Caco-2 (cell line): Measurements from ENCODE around the gene NEDD8. TPM values are rescaled to one million over a fixed set of nuclear protein-coding genes. Genes with fewer than 3 reads are reported as not detected.

ENCODE experiments used
- BruUV-seq: library from RNA; stranded (reverse); fragments of 400-500 nt; replicated peaks from 2 replicates; lab custom pipeline; 2021; lab: Mats Ljungman, UMichigan
- CTCF ChIA-PET: fragments of 300-600 bp; sonication (Branson Sonifier 250); formaldehyde crosslinking; loops from one replicate; lab custom pipeline; 2022; ENCODE audit warnings: antibody characterized with exemption; lab: Charles Lee
- POLR2A ChIA-PET: fragments of 300-600 bp; sonication (Branson Sonifier 250); formaldehyde crosslinking; loops from one replicate; lab custom pipeline; 2022; ENCODE audit warnings: antibody characterized with exemption; lab: Charles Lee
- DNase-seq, 2 experiments: peaks; one replicate each; pipeline versions ENCODE4 v3.0.0 to v3.0.0-alpha.2; 2020 to 2022
- H3K27me3 ChIP-seq: replicated peaks from 2 replicates; pipeline ENCODE4 v1.6.0; 2011; ENCODE audit warnings: low read length; ENCODE audit not compliant: control insufficient read depth, insufficient read depth
- H3K36me3 ChIP-seq: 2 replicates; pipeline ENCODE4 v1.5.1; 2011; ENCODE audit warnings: low read length; ENCODE audit not compliant: control insufficient read depth, insufficient read depth
- H3K4me1 ChIP-seq: fragments of 250-450 bp; sonication (Bioruptor Pico); 2 replicates; pipeline ENCODE4 v1.5.1; 2020; ENCODE audit warnings: mild to moderate bottlenecking
- H3K4me3 ChIP-seq: 2 replicates; pipeline ENCODE4 v1.5.1; 2011; ENCODE audit warnings: low read depth, mild to moderate bottlenecking, control low read depth, low read length
- H3K9me3 ChIP-seq: fragments of 250-450 bp; sonication (Bioruptor Pico); 2 replicates; pipeline ENCODE4 v1.5.1; 2020; ENCODE audit warnings: mild to moderate bottlenecking, moderate library complexity
- H3K27ac Mint-ChIP-seq: one replicate; pipeline ENCODE4 v1.8.0; 2022; ENCODE audit warnings: mixed read lengths; ENCODE audit not compliant: unreplicated experiment
- H3K27me3 Mint-ChIP-seq: one replicate; pipeline ENCODE4 v1.8.0; 2022; ENCODE audit warnings: mixed read lengths; ENCODE audit not compliant: insufficient read depth, unreplicated experiment
- H3K36me3 Mint-ChIP-seq: one replicate; pipeline ENCODE4 v1.8.0; 2022; ENCODE audit warnings: mild to moderate bottlenecking, mixed read lengths; ENCODE audit not compliant: insufficient read depth, unreplicated experiment
- H3K4me1 Mint-ChIP-seq: one replicate; pipeline ENCODE4 v1.8.0; 2022; ENCODE audit warnings: low read depth, mixed read lengths; ENCODE audit not compliant: unreplicated experiment
- H3K4me3 Mint-ChIP-seq: one replicate; pipeline ENCODE4 v1.8.0; 2022; ENCODE audit warnings: mild to moderate bottlenecking, moderate library complexity, mixed read lengths; ENCODE audit not compliant: unreplicated experiment
- H3K9me3 Mint-ChIP-seq: one replicate; pipeline ENCODE4 v1.8.0; 2022; ENCODE audit warnings: mixed read lengths; ENCODE audit not compliant: unreplicated experiment
- CTCF ChIP-seq, 2 experiments: fragments of 200-600 bp in 1 of 2; IDR thresholded peaks; 1 replicate in 1 of 2; 2 replicates in 1 of 2; pipeline versions ENCODE4 v1.5.1 to v1.8.0; 2011 to 2022; ENCODE audit warnings: antibody characterized with exemption in 1 of 2, control low read depth in 1 of 2, inconsistent platforms in 1 of 2, low read depth in 1 of 2, low read length in 1 of 2, mild to moderate bottlenecking in 1 of 2, moderate library complexity in 1 of 2; ENCODE audit not compliant: insufficient read depth in 1 of 2, severe bottlenecking in 1 of 2, unreplicated experiment in 1 of 2
- intact Hi-C: fragments of 100-400 bp; cut with micrococcal nuclease; formaldehyde crosslinking; loops from one replicate; pipeline ENCODE4 v1.10.0; 2022; ENCODE audit not compliant: unreplicated experiment
- total RNA-seq: library from RNA; stranded (reverse); gene quantifications from 2 replicates; pipeline ENCODE4 v1.2.3, GENCODE V29; 2022

The NEDD8 gene
- total RNA-seq, 1 experiment from 2014 or later: 210 TPM

GRCh38 chr14:24192933-24193332, 39.2 kb downstream of the NEDD8 start:
- Histone ChIP-seq H3K4me1 (0 out of 2 replicates have a peak, but pooled peaks cover 9% of the 10 kb centered on the region), H3K9me3 (no peaks in the 10 kb centered on the region), H3K27me3 (no peaks in the 10 kb centered on the region), H3K4me3 (no peak overlapping the region), H3K36me3 (no peaks in the 10 kb centered on the region)
- BruUV-seq: no TSS peak
- H3K4me1 Mint-ChIP-seq: peaks cover 7% of the 10 kb centered on the region
- POLR2A ChIA-PET: no interaction called here
- H3K36me3 Mint-ChIP-seq: peaks cover 51% of the 10 kb centered on the region
- TF ChIP-seq CTCF (IDR thresholded peaks at IDR 0.05; ENCODE audit: insufficient read depth in 1 of 2, low read depth in 1 of 2, low read length in 1 of 2, severe bottlenecking in 1 of 2, unreplicated experiment in 1 of 2): no peak
- H3K9me3 Mint-ChIP-seq: no peaks in the 10 kb centered on the region
- DNase-seq: no peak
- H3K4me3 Mint-ChIP-seq: no peak overlapping the region
- CTCF ChIA-PET: no interaction called here
- intact Hi-C loops: no loop called here
- H3K27ac Mint-ChIP-seq: no peak overlapping the region
- no peaks in the 10 kb centered on the region for H3K27me3 Mint-ChIP-seq

- ChIA-PET CTCF (no interaction called here), POLR2A (no interaction called here)
- Mint-ChIP-seq H3K27me3 (no peaks in the 10 kb centered on the region), H3K4me1 (peaks cover 14% of the 10 kb centered on the region), H3K27ac (no peak overlapping the region), H3K9me3 (no peaks in the 10 kb centered on the region), H3K4me3 (no peak overlapping the region), H3K36me3 (peaks cover 65% of the 10 kb centered on the region)
- H3K9me3 ChIP-seq: no peaks in the 10 kb centered on the region
- peaks cover 3% of the 10 kb centered on the region for H3K36me3 ChIP-seq
- intact Hi-C loops: no loop called here
- H3K27me3 ChIP-seq: no peaks in the 10 kb centered on the region
- H3K4me1 ChIP-seq: 0 out of 2 replicates have a peak, but pooled peaks cover 5% of the 10 kb centered on the region
- TF ChIP-seq CTCF (IDR thresholded peaks at IDR 0.05; ENCODE audit: insufficient read depth in 1 of 2, low read depth in 1 of 2, low read length in 1 of 2, severe bottlenecking in 1 of 2, unreplicated experiment in 1 of 2): no peak
- no peak for DNase-seq
- no peak overlapping the region for H3K4me3 ChIP-seq
- BruUV-seq: no TSS peak
Observed at GRCh38 chr14:24190416-24190815, 41.8 kb downstream of the NEDD8 start.

- Histone ChIP-seq H3K27me3 (no peaks in the 10 kb centered on the region), H3K4me3 (no peak overlapping the region), H3K9me3 (no peaks in the 10 kb centered on the region), H3K36me3 (peaks cover 3% of the 10 kb centered on the region), H3K4me1 (0 out of 2 replicates have a peak, but pooled peaks cover 2% of the 10 kb centered on the region)
- no TSS peak for BruUV-seq
- Mint-ChIP-seq H3K4me1 (peaks cover 14% of the 10 kb centered on the region), H3K36me3 (peaks cover 66% of the 10 kb centered on the region), H3K27me3 (no peaks in the 10 kb centered on the region), H3K27ac (peak overlapping the region; percentile 94), H3K4me3 (peak overlapping the region; percentile 92), H3K9me3 (no peaks in the 10 kb centered on the region)
- ChIA-PET CTCF (interaction anchor here (0.5 kb wide), 1 partner anchor 85 kb away, joined by 9 read pairs; no protein-coding TSS in a partner anchor), POLR2A (interaction anchor here (1.0 to 1.6 kb wide), 5 partner anchors 43 to 96 kb away, joined by 4 to 6 read pairs (median 5); partner anchors contain the start of genes DCAF11, EMC9, NRL and PCK2)
- TF ChIP-seq CTCF (IDR thresholded peaks at IDR 0.05; ENCODE audit: insufficient read depth in 1 of 2, low read depth in 1 of 2, low read length in 1 of 2, severe bottlenecking in 1 of 2, unreplicated experiment in 1 of 2): no peak
- no peak for DNase-seq
- intact Hi-C loops: loop anchor here (2.0 kb wide), 1 partner anchor 75 kb away; the partner anchor contains the start of genes DCAF11 and NRL
Observed at GRCh38 chr14:24189460-24189859, 42.7 kb downstream of the NEDD8 start.
